Peyer's patch (tissue), 4 donors: ENCODE data around the gene CFAP119.

Experiments
- CTCF ChIP-seq, 6 experiments: fragments of 450-650 bp in 4 of 6; fragments of 200-600 bp in 2 of 6; sonication (generic) in 1 of 6; IDR thresholded peaks; one replicate each; pipeline ENCODE4 v1.5.1; 2017 to 2019; ENCODE audit warnings: antibody characterized with exemption in 6 of 6, mild to moderate bottlenecking in 3 of 6, moderate library complexity in 1 of 6
- POLR2A ChIP-seq, 2 donors: fragments of 450-650 bp; IDR thresholded peaks; one replicate each; pipeline ENCODE4 v1.5.1; 2017; ENCODE audit warnings: antibody characterized with exemption in 2 of 2, mild to moderate bottlenecking in 2 of 2, moderate library complexity in 2 of 2

- TF ChIP-seq POLR2A (IDR thresholded peaks at IDR 0.05) (no peak), CTCF (IDR thresholded peaks at IDR 0.05) (no peak)
Observed at GRCh38 chr16:30750201-30750600, 11.7 kb downstream of the CFAP119 start.
